Left ventricle myocardium inferior (tissue), 1 donor: Measurements from ENCODE around the gene PCBP3. TPM values are rescaled to one million over a fixed set of nuclear protein-coding genes. Genes with fewer than 3 reads are reported as not detected.

ENCODE experiments used
- DNase-seq: peaks from one replicate; pipeline ENCODE4 v3.0.0-alpha.2; 2020
- H3K27ac ChIP-seq: fragments of 200-600 bp; replicated peaks from 2 replicates; pipeline ENCODE4 v1.8.0; 2021
- H3K27me3 ChIP-seq: fragments of 200-600 bp; 2 replicates; pipeline ENCODE4 v1.8.0; 2021; ENCODE audit warnings: low read depth
- H3K36me3 ChIP-seq: fragments of 200-600 bp; 2 replicates; pipeline ENCODE4 v1.8.0; 2021
- H3K4me1 ChIP-seq: fragments of 200-600 bp; 2 replicates; pipeline ENCODE4 v1.8.0; 2021
- H3K4me3 ChIP-seq: fragments of 200-600 bp; 2 replicates; pipeline ENCODE4 v1.8.0; 2021; ENCODE audit warnings: mild to moderate bottlenecking, moderate library complexity
- H3K9me3 ChIP-seq: fragments of 200-600 bp; replicated peaks from 2 replicates; pipeline ENCODE4 v1.8.0; 2021
- CTCF ChIP-seq: fragments of 200-600 bp; IDR thresholded peaks from 2 replicates; pipeline ENCODE4 v1.8.0; 2021; ENCODE audit warnings: antibody characterized with exemption, mild to moderate bottlenecking, borderline replicate concordance
- intact Hi-C: fragments of 100-400 bp; cut with micrococcal nuclease; formaldehyde crosslinking; loops from one replicate; pipeline ENCODE4 v1.11.0; 2022
- total RNA-seq: library from RNA; stranded (reverse); fragmentation: NEBNext Ultra II Directional; extraction: Animal tissue kit (Norgen Biotek cat#: 25700); gene quantifications from one replicate; pipeline ENCODE4 v1.2.1, GENCODE V29; 2021
- donor health status: DM: no; HTN: yes; CAD: no; lungs with severe emphysema.

Gene PCBP3
- total RNA-seq, 1 donor from 2014 or later: 2.9 TPM

- no peak for DNase-seq
- intact Hi-C loops: no loop called here
- H3K9me3 ChIP-seq: no peaks in the 10 kb centered on the region
- no peaks in the 10 kb centered on the region for H3K4me1 ChIP-seq
- H3K27me3 ChIP-seq: peaks cover 88% of the 10 kb centered on the region
- no peak overlapping the region for H3K4me3 ChIP-seq
- H3K36me3 ChIP-seq: no peaks in the 10 kb centered on the region
- TF ChIP-seq CTCF: no peak
- H3K27ac ChIP-seq: no peak overlapping the region
Observed at GRCh38 chr21:45613396-45613795, 30.1 kb upstream of the PCBP3 start.

- H3K4me1 ChIP-seq: no peaks in the 10 kb centered on the region
- H3K27me3 ChIP-seq: peaks cover 88% of the 10 kb centered on the region
- no peak for TF ChIP-seq CTCF
- no peaks in the 10 kb centered on the region for H3K36me3 ChIP-seq
- no peak overlapping the region for H3K27ac ChIP-seq
- H3K4me3 ChIP-seq: no peak overlapping the region
- H3K9me3 ChIP-seq: peaks cover under 1% of the 10 kb centered on the region
- intact Hi-C loops: no loop called here
- DNase-seq: no peak
Observed at GRCh38 chr21:45613881-45614280, 29.6 kb upstream of the PCBP3 start.

GRCh38 chr21:45615145-45615711 lies 28.3 kb upstream of the PCBP3 start:
- intact Hi-C loops: no loop called here
- DNase-seq: no peak
- H3K4me1 ChIP-seq: no peaks in the 10 kb centered on the region
- no peak overlapping the region for H3K27ac ChIP-seq
- H3K27me3 ChIP-seq: peaks cover 95% of the 10 kb centered on the region
- H3K4me3 ChIP-seq: no peak overlapping the region
- peaks cover 5% of the 10 kb centered on the region for H3K9me3 ChIP-seq
- H3K36me3 ChIP-seq: no peaks in the 10 kb centered on the region
- TF ChIP-seq CTCF: no peak

- no peak for DNase-seq
- H3K27me3 ChIP-seq: peaks cover 88% of the 10 kb centered on the region
- no peak overlapping the region for H3K27ac ChIP-seq
- H3K4me3 ChIP-seq: no peak overlapping the region
- H3K4me1 ChIP-seq: no peaks in the 10 kb centered on the region
- no peak for TF ChIP-seq CTCF
- H3K9me3 ChIP-seq: peaks cover 5% of the 10 kb centered on the region
- H3K36me3 ChIP-seq: no peaks in the 10 kb centered on the region
- intact Hi-C loops: no loop called here
Observed at GRCh38 chr21:45617021-45617921, 26.3 kb upstream of the PCBP3 start.

- no peak for DNase-seq
- Histone ChIP-seq H3K9me3 (peaks cover 5% of the 10 kb centered on the region), H3K27me3 (peaks cover 92% of the 10 kb centered on the region), H3K4me3 (no peak overlapping the region), H3K4me1 (no peaks in the 10 kb centered on the region), H3K36me3 (no peaks in the 10 kb centered on the region), H3K27ac (no peak overlapping the region)
- TF ChIP-seq CTCF: no peak
- intact Hi-C loops: no loop called here
Observed at GRCh38 chr21:45618287-45618686, 25.2 kb upstream of the PCBP3 start.
